ENCODE measurements around the gene OR51B4.
A peak's percentile ranks its signal among the peaks of the same experiment; 100 is the strongest.
"Not testable (repeated sequence)": the region's sequence is repeated elsewhere in the genome, so short reads cannot be mapped to it uniquely, and the experiment has no call there.

Gene OR51B4

GRCh38 chr11:5294342-5294995, 7.3 kb downstream of the OR51B4 start:
- DNase-seq (ENCODE audit: low spot score); FAIRE-seq: not testable (repeated sequence)

- DNase-seq (ENCODE audit: low spot score) (no peak), FAIRE-seq (no peak)
These were observed 8.7 kb downstream of the OR51B4 start for GRCh38 chr11:5293028-5293427.

- FAIRE-seq (no peak), DNase-seq (ENCODE audit: low spot score) (peak; percentile 11)
These were observed 10.4 kb downstream of the OR51B4 start for GRCh38 chr11:5291207-5291838.

GRCh38 chr11:5290106-5290505, 11.6 kb downstream of the OR51B4 start:
- no peak for DNase-seq (ENCODE audit: low spot score)
- FAIRE-seq: no peak

- DNase-seq (ENCODE audit: low spot score): no peak
- no peak for FAIRE-seq
These were observed 12.1 kb downstream of the OR51B4 start for GRCh38 chr11:5289696-5290095.

- no peak for FAIRE-seq
- DNase-seq (ENCODE audit: low spot score): no peak
These were observed 12.7 kb downstream of the OR51B4 start for GRCh38 chr11:5288906-5289550.

- DNase-seq (ENCODE audit: low spot score) (no peak), FAIRE-seq (no peak)
These were observed 13.4 kb downstream of the OR51B4 start for GRCh38 chr11:5288108-5288905.

- no peak for DNase-seq (ENCODE audit: low spot score)
- FAIRE-seq: no peak
These were observed 14.8 kb downstream of the OR51B4 start for GRCh38 chr11:5286901-5287300.

GRCh38 chr11:5286351-5286750, 15.4 kb downstream of the OR51B4 start:
- no peak for DNase-seq (ENCODE audit: low spot score)
- FAIRE-seq: no peak

GRCh38 chr11:5285703-5286340, 15.9 kb downstream of the OR51B4 start:
- FAIRE-seq (no peak), DNase-seq (ENCODE audit: low spot score) (no peak)

- no peak for DNase-seq (ENCODE audit: low spot score)
- FAIRE-seq: no peak
These were observed 17.1 kb downstream of the OR51B4 start for GRCh38 chr11:5284637-5285036.

- FAIRE-seq: no peak
- DNase-seq (ENCODE audit: low spot score): no peak
These were observed 17.9 kb downstream of the OR51B4 start for GRCh38 chr11:5283882-5284281.

- no peak for FAIRE-seq
- no peak for DNase-seq (ENCODE audit: low spot score)
These were observed 18.7 kb downstream of the OR51B4 start for GRCh38 chr11:5283086-5283485.

- DNase-seq (ENCODE audit: low spot score): no peak
- no peak for FAIRE-seq
These were observed 19.1 kb downstream of the OR51B4 start for GRCh38 chr11:5282628-5283027.

- DNase-seq (ENCODE audit: low spot score): no peak
- FAIRE-seq: no peak
These were observed 20.1 kb downstream of the OR51B4 start for GRCh38 chr11:5281596-5281995.

GRCh38 chr11:5280582-5281102, 21.1 kb downstream of the OR51B4 start:
- peak; percentile 77 for FAIRE-seq
- DNase-seq (ENCODE audit: low spot score): peak; percentile 90

GRCh38 chr11:5279471-5280090, 22.2 kb downstream of the OR51B4 start:
- DNase-seq (ENCODE audit: low spot score) (no peak), FAIRE-seq (no peak)

- no peak for FAIRE-seq
- no peak for DNase-seq (ENCODE audit: low spot score)
These were observed 23.9 kb downstream of the OR51B4 start for GRCh38 chr11:5277807-5278382.

- no peak for FAIRE-seq
- DNase-seq (ENCODE audit: low spot score): no peak
These were observed 25.0 kb downstream of the OR51B4 start for GRCh38 chr11:5276697-5277096.

- FAIRE-seq: no peak
These were observed 26.2 kb downstream of the OR51B4 start for GRCh38 chr11:5275369-5276110.

More at GRCh38 chr11:5275369-5276110, 26.2 kb downstream of the OR51B4 start:
- no peak for DNase-seq (ENCODE audit: low spot score)

Data from urothelium cell line (cell line).